CD4-positive, alpha-beta memory T cell (primary cell): ENCODE results near the gene SUN5. TPM values are rescaled to one million over a fixed set of nuclear protein-coding genes. Genes with fewer than 3 reads are reported as not detected.
A peak's percentile ranks its signal among the peaks of the same experiment; 100 is the strongest.
"Not testable (repeated sequence)": the region's sequence is repeated elsewhere in the genome, so short reads cannot be mapped to it uniquely, and the experiment has no call there.

ENCODE experiments used
- CTCF ChIA-PET: fragments of 350-600 bp; sonication (Branson Sonifier 250); formaldehyde crosslinking; loops from one replicate; lab custom pipeline; 2021; ENCODE audit warnings: inconsistent platforms; ENCODE audit not compliant: partially characterized antibody; lab: Charles Lee
- POLR2A ChIA-PET: fragments of 350-600 bp; sonication (Branson Sonifier 250); formaldehyde crosslinking; loops from one replicate; lab custom pipeline; 2021; ENCODE audit not compliant: partially characterized antibody; lab: Charles Lee
- DNase-seq, 5 donors: peaks; one replicate each; pipeline versions ENCODE4 v3.0.0 to v3.0.0-alpha.2; 2020 to 2022; ENCODE audit warnings: mixed read lengths in 1 of 5
- H3K27ac ChIP-seq: one replicate; pipeline ENCODE4 v1.7.0; 2013; ENCODE audit warnings: low read depth, low read length
- H3K27me3 ChIP-seq: 2 replicates; pipeline ENCODE4 v1.7.0; 2013; ENCODE audit warnings: mild to moderate bottlenecking, low read length, moderate library complexity; ENCODE audit not compliant: insufficient read depth
- H3K36me3 ChIP-seq: 2 replicates; pipeline ENCODE4 v1.7.0; 2013; ENCODE audit warnings: mild to moderate bottlenecking, low read length, moderate library complexity; ENCODE audit not compliant: insufficient read depth
- H3K4me1 ChIP-seq: 2 replicates; pipeline ENCODE4 v1.7.0; 2013; ENCODE audit warnings: mild to moderate bottlenecking, low read length, moderate library complexity; ENCODE audit not compliant: insufficient read depth
- H3K4me3 ChIP-seq, 2 donors: one replicate each; pipeline ENCODE4 v1.7.0; 2013; ENCODE audit warnings: low read length in 2 of 2, mild to moderate bottlenecking in 1 of 2
- H3K9me3 ChIP-seq, 2 donors: one replicate each; pipeline ENCODE4 v1.7.0; 2013; ENCODE audit warnings: low read length in 2 of 2, control low read depth in 1 of 2; ENCODE audit not compliant: control insufficient read depth in 1 of 2
- H3K27ac Mint-ChIP-seq, 7 donors: one replicate each; pipeline ENCODE4 v1.8.0; 2020 to 2021; ENCODE audit warnings: mixed read lengths in 7 of 7, mild to moderate bottlenecking in 6 of 7, inconsistent platforms in 3 of 7, moderate library complexity in 3 of 7
- H3K27me3 Mint-ChIP-seq, 2 donors: one replicate each; pipeline ENCODE4 v1.8.0; 2020 to 2021; ENCODE audit warnings: mixed read lengths in 2 of 2
- H3K36me3 Mint-ChIP-seq, 2 donors: one replicate each; pipeline ENCODE4 v1.8.0; 2020 to 2021; ENCODE audit warnings: mixed read lengths in 2 of 2, inconsistent platforms in 1 of 2, mild to moderate bottlenecking in 1 of 2
- H3K4me1 Mint-ChIP-seq, 4 donors: one replicate each; pipeline ENCODE4 v1.8.0; 2020 to 2021; ENCODE audit warnings: mixed read lengths in 4 of 4, mild to moderate bottlenecking in 1 of 4
- H3K4me3 Mint-ChIP-seq, 8 donors: one replicate each; pipeline ENCODE4 v1.8.0; 2020 to 2021; ENCODE audit warnings: mixed read lengths in 8 of 8, mild to moderate bottlenecking in 7 of 8, moderate library complexity in 6 of 8, inconsistent platforms in 3 of 8
- H3K9me3 Mint-ChIP-seq, 8 donors: one replicate each; pipeline ENCODE4 v1.8.0; 2020 to 2021; ENCODE audit warnings: mixed read lengths in 8 of 8, mild to moderate bottlenecking in 5 of 8, inconsistent platforms in 3 of 8, moderate library complexity in 1 of 8
- intact Hi-C: fragments of 100-400 bp; cut with micrococcal nuclease; formaldehyde crosslinking; loops from one replicate; pipeline ENCODE4 v1.15.1; 2023
- polyA plus RNA-seq, 2 donors: library from polyadenylated mRNA; unstranded; fragments of 300-500 nt; fragmentation: Illumina TruSeq; gene quantifications; one replicate each; pipeline ENCODE4 v1.2.3, GENCODE V29; 2021
- total RNA-seq, 2 experiments: library from RNA; stranded (reverse); gene quantifications; one replicate each; pipeline ENCODE4 v1.2.3, GENCODE V29; 2021

SUN5 gene
- total and polyA plus RNA-seq, 4 experiments from 2014 or later, result not detected

- H3K27ac Mint-ChIP-seq, result peak overlapping the region in 2 of 7 donors; percentile 87 to 90
- H3K4me1 Mint-ChIP-seq, result peaks cover 8 to 54% (median 31%) of the 10 kb centered on the region in 4 donors
- H3K9me3 Mint-ChIP-seq, result peaks cover 0 to 32% (median 18%) of the 10 kb centered on the region in 8 donors
- H3K27ac ChIP-seq, H3K36me3 ChIP-seq, H3K27me3 Mint-ChIP-seq, H3K4me3 ChIP-seq, H3K27me3 ChIP-seq, DNase-seq: not testable (repeated sequence)
- peaks cover 11 to 15% of the 10 kb centered on the region in 2 donors for H3K36me3 Mint-ChIP-seq
- CTCF ChIA-PET, result interaction anchor here (2.3 to 10.1 kb wide), 2 partner anchors 9 to 30 kb away, joined by 9 to 86 read pairs; no protein-coding TSS in a partner anchor
- Histone ChIP-seq H3K4me1 (peaks cover 76% of the 10 kb centered on the region), H3K9me3 (peaks cover 0 to 13% of the 10 kb centered on the region in 2 donors)
- POLR2A ChIA-PET, result interaction anchor here (2.0 to 2.8 kb wide), 2 partner anchors 9 to 13 kb away, joined by 4 to 11 read pairs; no protein-coding TSS in a partner anchor
- intact Hi-C loops, result loop anchor here (5.0 to 10.0 kb wide), 3 partner anchors 33 to 440 kb away; partner anchors contain the start of gene BPIFB2
- H3K4me3 Mint-ChIP-seq, result peak overlapping the region in 4 of 8 donors; percentile 30 to 54 (median 41)
These were observed 29.8 kb downstream of the SUN5 start for GRCh38 chr20:32974204-32975064.

- peaks cover 0 to 32% (median 18%) of the 10 kb centered on the region in 8 donors for H3K9me3 Mint-ChIP-seq
- Histone ChIP-seq H3K36me3 (no peaks in the 10 kb centered on the region), H3K4me1 (peaks cover 89% of the 10 kb centered on the region), H3K9me3 (peaks cover 0 to 13% of the 10 kb centered on the region in 2 donors), H3K4me3 (peak overlapping the region; percentile 3 to 42), H3K27me3 (no peaks in the 10 kb centered on the region), H3K27ac (peak overlapping the region; percentile 94)
- DNase-seq, result no peak
- ChIA-PET POLR2A (interaction anchor here (1.8 to 3.6 kb wide), 5 partner anchors 7 to 71 kb away, joined by 4 to 33 read pairs (median 11); no protein-coding TSS in a partner anchor), CTCF (interaction anchor here (1.0 to 10.1 kb wide), 3 partner anchors 10 to 32 kb away, joined by 3 to 86 read pairs (median 9); partner anchors contain the start of gene SUN5)
- intact Hi-C loops, result loop anchor here (5.0 to 10.0 kb wide), 3 partner anchors 34 to 438 kb away; partner anchors contain the start of gene BPIFB2
- peak overlapping the region in 1 of 8 donors; percentile 36 for H3K4me3 Mint-ChIP-seq
- H3K27ac Mint-ChIP-seq, result no peak overlapping the region
- peaks cover 11 to 15% of the 10 kb centered on the region in 2 donors for H3K36me3 Mint-ChIP-seq
- peaks cover 8 to 64% (median 35%) of the 10 kb centered on the region in 4 donors for H3K4me1 Mint-ChIP-seq
- H3K27me3 Mint-ChIP-seq, result no peaks in the 10 kb centered on the region
These were observed 31.0 kb downstream of the SUN5 start for GRCh38 chr20:32973077-32973717.

GRCh38 chr20:32972181-32973076 lies 31.8 kb downstream of the SUN5 start:
- no peaks in the 10 kb centered on the region for H3K27me3 ChIP-seq
- no peaks in the 10 kb centered on the region for H3K27me3 Mint-ChIP-seq
- ChIA-PET CTCF (interaction anchor here (0.9 to 10.1 kb wide), 6 partner anchors 11 to 64 kb away, joined by 3 to 86 read pairs (median 3); partner anchors contain the start of gene SUN5), POLR2A (interaction anchor here (0.7 to 3.6 kb wide), 12 partner anchors 9 to 70 kb away, joined by 3 to 33 read pairs (median 4); partner anchors contain the start of gene SUN5)
- H3K36me3 ChIP-seq, result no peaks in the 10 kb centered on the region
- H3K9me3 Mint-ChIP-seq, result peaks cover 0 to 32% (median 17%) of the 10 kb centered on the region in 8 donors
- peak overlapping the region; percentile 13 to 42 for H3K4me3 ChIP-seq
- peak; percentile 91 to 97 (median 93) for DNase-seq
- intact Hi-C loops, result loop anchor here (1.0 to 10.0 kb wide), 4 partner anchors 27 to 438 kb away; partner anchors contain the start of gene BPIFB2
- peaks cover 0 to 13% of the 10 kb centered on the region in 2 donors for H3K9me3 ChIP-seq
- no peak overlapping the region for H3K27ac Mint-ChIP-seq
- H3K4me1 Mint-ChIP-seq, result peaks cover 8 to 70% (median 34%) of the 10 kb centered on the region in 4 donors
- H3K4me1 ChIP-seq, result peaks cover 91% of the 10 kb centered on the region
- peaks cover 11 to 15% of the 10 kb centered on the region in 2 donors for H3K36me3 Mint-ChIP-seq
- H3K4me3 Mint-ChIP-seq, result peak overlapping the region in 1 of 8 donors; percentile 36
- H3K27ac ChIP-seq, result peak overlapping the region; percentile 94

GRCh38 chr20:32971703-32972161 lies 32.5 kb downstream of the SUN5 start:
- Mint-ChIP-seq H3K36me3 (peaks cover 9 to 16% of the 10 kb centered on the region in 2 donors), H3K27me3 (no peaks in the 10 kb centered on the region), H3K4me1 (peaks cover 5 to 73% (median 33%) of the 10 kb centered on the region in 4 donors), H3K27ac (no peak overlapping the region), H3K9me3 (peaks cover 0 to 25% (median 13%) of the 10 kb centered on the region in 8 donors), H3K4me3 (no peak overlapping the region)
- POLR2A ChIA-PET, result interaction anchor here (1.1 to 3.6 kb wide), 10 partner anchors 8 to 70 kb away, joined by 3 to 33 read pairs (median 4); partner anchors contain the start of gene SUN5
- H3K4me1 ChIP-seq, result peaks cover 91% of the 10 kb centered on the region
- CTCF ChIA-PET, result interaction anchor here (0.9 to 10.1 kb wide), 5 partner anchors 12 to 63 kb away, joined by 3 to 86 read pairs (median 3); no protein-coding TSS in a partner anchor
- H3K36me3 ChIP-seq, result no peaks in the 10 kb centered on the region
- H3K4me3 ChIP-seq, result peak overlapping the region; percentile 13 to 42
- no peaks in the 10 kb centered on the region for H3K27me3 ChIP-seq
- intact Hi-C loops, result loop anchor here (1.0 to 10.0 kb wide), 4 partner anchors 26 to 437 kb away; partner anchors contain the start of gene BPIFB2
- H3K27ac ChIP-seq, result peak overlapping the region; percentile 94
- peak in 2 of 5 donors; percentile 54 to 63 for DNase-seq
- H3K9me3 ChIP-seq, result peaks cover 0 to 8% of the 10 kb centered on the region in 2 donors

GRCh38 chr20:32970973-32971300 lies 33.3 kb downstream of the SUN5 start:
- peak overlapping the region in 3 of 8 donors; percentile 13 to 72 (median 29) for H3K4me3 Mint-ChIP-seq
- H3K27me3 Mint-ChIP-seq, result no peaks in the 10 kb centered on the region
- Histone ChIP-seq H3K27ac (peak overlapping the region; percentile 94), H3K4me1 (peaks cover 91% of the 10 kb centered on the region), H3K27me3 (no peaks in the 10 kb centered on the region), H3K9me3 (peaks cover 0 to under 1% of the 10 kb centered on the region in 2 donors), H3K4me3 (peak overlapping the region in 1 of 2 donors; percentile 42), H3K36me3 (no peaks in the 10 kb centered on the region)
- DNase-seq, result no peak
- H3K36me3 Mint-ChIP-seq, result peaks cover 3 to 14% of the 10 kb centered on the region in 2 donors
- H3K4me1 Mint-ChIP-seq, result peaks cover 0 to 74% (median 31%) of the 10 kb centered on the region in 4 donors
- peaks cover 0 to 17% (median 7%) of the 10 kb centered on the region in 8 donors for H3K9me3 Mint-ChIP-seq
- intact Hi-C loops, result loop anchor here (5.0 to 10.0 kb wide), 3 partner anchors 36 to 436 kb away; partner anchors contain the start of gene BPIFB2
- CTCF ChIA-PET, result interaction anchor here (0.8 to 10.1 kb wide), 4 partner anchors 12 to 26 kb away, joined by 3 to 86 read pairs (median 3); no protein-coding TSS in a partner anchor
- POLR2A ChIA-PET, result interaction anchor here (0.6 to 3.6 kb wide), 7 partner anchors 11 to 106 kb away, joined by 3 to 33 read pairs (median 4); partner anchors contain the start of gene SUN5
- H3K27ac Mint-ChIP-seq, result no peak overlapping the region
